ENCODE measurements around the gene HIVEP3. TPM values are rescaled to one million over a fixed set of nuclear protein-coding genes. Genes with fewer than 3 reads are reported as not detected.

Gene HIVEP3
- total and polyA plus RNA-seq, 2 donors (not counting 1 experiment from before 2014, with no cell fraction given), result 2.0 to 5.1 TPM

- intact Hi-C loops (cut with micrococcal nuclease), result no loop called here
- H4K20me1 ChIP-seq (ENCODE audit: control insufficient read depth, insufficient read depth, low read length, poor library complexity, severe bottlenecking), result no peaks in the 10 kb centered on the region
- Mint-ChIP-seq H3K4me1 (no peaks in the 10 kb centered on the region), H3K9me3 (ENCODE audit: insufficient read depth) (no peaks in the 10 kb centered on the region), H3K27ac (no peak overlapping the region), H3K27me3 (peaks cover 7% of the 10 kb centered on the region), H3K4me3 (no peak overlapping the region)
- H3K4me3 ChIP-seq (ENCODE audit: control extremely low read depth in 1 of 5, extremely low read depth in 1 of 5, insufficient read depth in 1 of 5, low read depth in 2 of 5, low read length in 4 of 5), result no peak overlapping the region
- TF ChIP-seq EZH2 (IDR thresholded peaks at IDR 0.05; ENCODE audit: borderline replicate concordance, insufficient read depth, low read depth, low read length, poor library complexity, severe bottlenecking) (no peak), CTCF (IDR thresholded peaks at IDR 0.05) (no peak)
- no peak overlapping the region for H2AFZ ChIP-seq (ENCODE audit: insufficient read depth, low read depth, low read length, poor library complexity, severe bottlenecking)
- H3K4me1 ChIP-seq (ENCODE audit: control insufficient read depth in 2 of 2, insufficient read depth in 2 of 2, low read length in 2 of 2), result no peaks in the 10 kb centered on the region
- WGBS (ENCODE audit: insufficient coverage), result 89% methylated on average over 10 of the region's 10 CpGs
- H3K9me3 ChIP-seq (ENCODE audit: control extremely low read depth in 1 of 3, control insufficient read depth in 2 of 3, insufficient read depth in 1 of 3, low read length in 2 of 3), result no peaks in the 10 kb centered on the region
- ATAC-seq (ENCODE audit: low read depth) (no peak), DNase-seq (no peak)
- no peak overlapping the region for H3K27ac ChIP-seq (ENCODE audit: low read length in 2 of 2)
- H3K27me3 ChIP-seq (replicated peaks in 1 of 4; ENCODE audit: control extremely low read depth in 1 of 4, control insufficient read depth in 3 of 4, insufficient read depth in 4 of 4, low read length in 3 of 4), result peaks cover 0 to 2% (median 0%) of the 10 kb centered on the region in 4 experiments
- H3K9ac ChIP-seq (ENCODE audit: low read length), result no peak overlapping the region
- H3K79me2 ChIP-seq (ENCODE audit: control insufficient read depth, insufficient read depth, low read length), result no peaks in the 10 kb centered on the region
- ChIA-PET POLR2A (no interaction called here), CTCF (no interaction called here)
- no peak overlapping the region for H3K4me2 ChIP-seq (replicated peaks; ENCODE audit: low read depth, low read length, poor library complexity, severe bottlenecking)
- H3K36me3 ChIP-seq (replicated peaks in 1 of 2; ENCODE audit: control extremely low read depth in 1 of 2, control insufficient read depth in 1 of 2, extremely low read depth in 1 of 2, insufficient read depth in 2 of 2, low read length in 1 of 2), result no peaks in the 10 kb centered on the region
Measured at GRCh38 chr1:41480204-41481108, 438.3 kb downstream of the HIVEP3 start.

- no peaks in the 10 kb centered on the region for H3K79me2 ChIP-seq (ENCODE audit: control insufficient read depth, insufficient read depth, low read length)
- intact Hi-C loops (cut with micrococcal nuclease), result no loop called here
- no peaks in the 10 kb centered on the region for H4K20me1 ChIP-seq (ENCODE audit: control insufficient read depth, insufficient read depth, low read length, poor library complexity, severe bottlenecking)
- no peak overlapping the region for H3K9ac ChIP-seq (ENCODE audit: low read length)
- H3K4me2 ChIP-seq (replicated peaks; ENCODE audit: low read depth, low read length, poor library complexity, severe bottlenecking), result no peak overlapping the region
- no peaks in the 10 kb centered on the region for H3K36me3 ChIP-seq (replicated peaks in 1 of 2; ENCODE audit: control extremely low read depth in 1 of 2, control insufficient read depth in 1 of 2, extremely low read depth in 1 of 2, insufficient read depth in 2 of 2, low read length in 1 of 2)
- 96% methylated on average over 3 of the region's 3 CpGs for WGBS (ENCODE audit: insufficient coverage)
- Mint-ChIP-seq H3K9me3 (ENCODE audit: insufficient read depth) (no peaks in the 10 kb centered on the region), H3K4me3 (no peak overlapping the region), H3K27me3 (peaks cover 7% of the 10 kb centered on the region), H3K4me1 (no peaks in the 10 kb centered on the region), H3K27ac (no peak overlapping the region)
- POLR2A ChIA-PET, result no interaction called here
- CTCF ChIA-PET, result no interaction called here
- ATAC-seq (ENCODE audit: low read depth) (no peak), DNase-seq (no peak)
- H3K27me3 ChIP-seq (replicated peaks in 1 of 4; ENCODE audit: control extremely low read depth in 1 of 4, control insufficient read depth in 3 of 4, insufficient read depth in 4 of 4, low read length in 3 of 4), result peaks cover 0 to 2% (median 0%) of the 10 kb centered on the region in 4 experiments
- H3K9me3 ChIP-seq (ENCODE audit: control extremely low read depth in 1 of 3, control insufficient read depth in 2 of 3, insufficient read depth in 1 of 3, low read length in 2 of 3), result no peaks in the 10 kb centered on the region
- H3K27ac ChIP-seq (ENCODE audit: low read length in 2 of 2), result no peak overlapping the region
- TF ChIP-seq EZH2 (IDR thresholded peaks at IDR 0.05; ENCODE audit: borderline replicate concordance, insufficient read depth, low read depth, low read length, poor library complexity, severe bottlenecking) (no peak), CTCF (IDR thresholded peaks at IDR 0.05) (no peak)
- H3K4me1 ChIP-seq (ENCODE audit: control insufficient read depth in 2 of 2, insufficient read depth in 2 of 2, low read length in 2 of 2), result no peaks in the 10 kb centered on the region
- H3K4me3 ChIP-seq (ENCODE audit: control extremely low read depth in 1 of 5, extremely low read depth in 1 of 5, insufficient read depth in 1 of 5, low read depth in 2 of 5, low read length in 4 of 5), result no peak overlapping the region
- no peak overlapping the region for H2AFZ ChIP-seq (ENCODE audit: insufficient read depth, low read depth, low read length, poor library complexity, severe bottlenecking)
Measured at GRCh38 chr1:41479808-41480160, 438.9 kb downstream of the HIVEP3 start.
